ENCODE results near the gene MPDU1. TPM values are rescaled to one million over a fixed set of nuclear protein-coding genes. Genes with fewer than 3 reads are reported as not detected.
A peak's percentile ranks its signal among the peaks of the same experiment; 100 is the strongest.

Gene MPDU1
- total and polyA plus RNA-seq, 2 donors: 40.2 to 40.4 TPM

- no peaks in the 10 kb centered on the region for H3K4me1 ChIP-seq (ENCODE audit: insufficient read depth)
- 80% methylated on average over 23 of the region's 23 CpGs for WGBS
- no peak overlapping the region for H3K4me3 ChIP-seq (ENCODE audit: low read depth, low read length)
Observed at GRCh38 chr17:7580604-7581575, 2.8 kb upstream of the MPDU1 start.

GRCh38 chr17:7582396-7583252 is 1.0 kb upstream of the MPDU1 start:
- Histone ChIP-seq H3K36me3 (ENCODE audit: insufficient read depth) (peaks cover 5% of the 10 kb centered on the region), H3K4me3 (ENCODE audit: low read depth, low read length) (peak overlapping the region; percentile 33), H3K4me1 (ENCODE audit: insufficient read depth) (no peaks in the 10 kb centered on the region), H3K27ac (ENCODE audit: low read depth) (peak overlapping the region; percentile 92)
- no peak for DNase-seq (ENCODE audit: extremely low spot score)
- WGBS: 85% methylated on average over 36 of the region's 36 CpGs

More at GRCh38 chr17:7580604-7581575, 2.8 kb upstream of the MPDU1 start:
- Histone ChIP-seq H3K36me3 (ENCODE audit: insufficient read depth) (peaks cover 5% of the 10 kb centered on the region), H3K27ac (ENCODE audit: low read depth) (peak overlapping the region; percentile 0)
- DNase-seq (ENCODE audit: extremely low spot score): no peak

GRCh38 chr17:7586673-7587419 is 3.2 kb downstream of the MPDU1 start:
- DNase-seq (ENCODE audit: extremely low spot score): no peak
- no peak overlapping the region for H3K4me3 ChIP-seq (ENCODE audit: low read depth, low read length)
- no peak overlapping the region for H3K27ac ChIP-seq (ENCODE audit: low read depth)
- H3K36me3 ChIP-seq (ENCODE audit: insufficient read depth): no peaks in the 10 kb centered on the region
- 76% methylated on average over 9 of the region's 9 CpGs for WGBS
- H3K4me1 ChIP-seq (ENCODE audit: insufficient read depth): no peaks in the 10 kb centered on the region

- Histone ChIP-seq H3K4me1 (ENCODE audit: insufficient read depth) (no peaks in the 10 kb centered on the region), H3K4me3 (ENCODE audit: low read depth, low read length) (no peak overlapping the region), H3K36me3 (ENCODE audit: insufficient read depth) (peaks cover 5% of the 10 kb centered on the region), H3K27ac (ENCODE audit: low read depth) (no peak overlapping the region)
- DNase-seq (ENCODE audit: extremely low spot score): no peak
- 61% methylated on average over 12 of the region's 12 CpGs for WGBS
Observed at GRCh38 chr17:7587420-7588151, 3.9 kb downstream of the MPDU1 start.

- Histone ChIP-seq H3K4me1 (ENCODE audit: insufficient read depth) (no peaks in the 10 kb centered on the region), H3K36me3 (ENCODE audit: insufficient read depth) (peaks cover 6% of the 10 kb centered on the region), H3K27ac (ENCODE audit: low read depth) (peak overlapping the region; percentile 72), H3K4me3 (ENCODE audit: low read depth, low read length) (peak overlapping the region; percentile 52)
- WGBS: 48% methylated on average over 30 of the region's 30 CpGs
- DNase-seq (ENCODE audit: extremely low spot score): no peak
Observed at GRCh38 chr17:7588553-7589203, 5.0 kb downstream of the MPDU1 start.

GRCh38 chr17:7589204-7589868 is 5.7 kb downstream of the MPDU1 start:
- H3K36me3 ChIP-seq (ENCODE audit: insufficient read depth): peaks cover 6% of the 10 kb centered on the region
- no peaks in the 10 kb centered on the region for H3K4me1 ChIP-seq (ENCODE audit: insufficient read depth)
- peak overlapping the region; percentile 52 for H3K4me3 ChIP-seq (ENCODE audit: low read depth, low read length)
- WGBS: 12% methylated on average over 56 of the region's 56 CpGs
- peak overlapping the region; percentile 72 for H3K27ac ChIP-seq (ENCODE audit: low read depth)
- no peak for DNase-seq (ENCODE audit: extremely low spot score)

GRCh38 chr17:7589891-7590691 is 6.4 kb downstream of the MPDU1 start, which contains the start of gene SOX15:
Gene SOX15, minus strand, starts transcription at chr17:7590094. Its CDS starts 418 bp downstream, at chr17:7589676.
- WGBS: 56% methylated on average over 24 of the region's 24 CpGs
- DNase-seq (ENCODE audit: extremely low spot score): no peak
- Histone ChIP-seq H3K27ac (ENCODE audit: low read depth) (peak within 1 kb of the TSS; percentile 72), H3K4me1 (ENCODE audit: insufficient read depth) (no peaks in the 10 kb centered on the region), H3K36me3 (ENCODE audit: insufficient read depth) (peaks cover 6% of the 10 kb centered on the region), H3K4me3 (ENCODE audit: low read depth, low read length) (peak within 1 kb of the TSS; percentile 52)

GRCh38 chr17:7590743-7591142 is 7.1 kb downstream of the MPDU1 start:
- Histone ChIP-seq H3K4me1 (ENCODE audit: insufficient read depth) (no peaks in the 10 kb centered on the region), H3K4me3 (ENCODE audit: low read depth, low read length) (no peak overlapping the region), H3K36me3 (ENCODE audit: insufficient read depth) (peaks cover 8% of the 10 kb centered on the region), H3K27ac (ENCODE audit: low read depth) (no peak overlapping the region)
- DNase-seq (ENCODE audit: extremely low spot score): no peak
- 72% methylated on average over 4 of the region's 4 CpGs for WGBS

GRCh38 chr17:7591596-7591995 is 7.9 kb downstream of the MPDU1 start:
- H3K4me3 ChIP-seq (ENCODE audit: low read depth, low read length): no peak overlapping the region
- no peak for DNase-seq (ENCODE audit: extremely low spot score)
- peaks cover 8% of the 10 kb centered on the region for H3K36me3 ChIP-seq (ENCODE audit: insufficient read depth)
- WGBS: 91% methylated on average over 5 of the region's 5 CpGs
- no peak overlapping the region for H3K27ac ChIP-seq (ENCODE audit: low read depth)
- no peaks in the 10 kb centered on the region for H3K4me1 ChIP-seq (ENCODE audit: insufficient read depth)

- Histone ChIP-seq H3K4me1 (ENCODE audit: insufficient read depth) (no peaks in the 10 kb centered on the region), H3K36me3 (ENCODE audit: insufficient read depth) (peaks cover 8% of the 10 kb centered on the region), H3K4me3 (ENCODE audit: low read depth, low read length) (no peak overlapping the region), H3K27ac (ENCODE audit: low read depth) (no peak overlapping the region)
- 90% methylated on average over 23 of the region's 23 CpGs for WGBS
- no peak for DNase-seq (ENCODE audit: extremely low spot score)
Observed at GRCh38 chr17:7592422-7593021, 8.9 kb downstream of the MPDU1 start.

GRCh38 chr17:7593296-7593695 is 9.6 kb downstream of the MPDU1 start:
- Histone ChIP-seq H3K27ac (ENCODE audit: low read depth) (no peak overlapping the region), H3K4me3 (ENCODE audit: low read depth, low read length) (no peak overlapping the region), H3K36me3 (ENCODE audit: insufficient read depth) (peaks cover 8% of the 10 kb centered on the region), H3K4me1 (ENCODE audit: insufficient read depth) (no peaks in the 10 kb centered on the region)
- 81% methylated on average over 12 of the region's 12 CpGs for WGBS
- DNase-seq (ENCODE audit: extremely low spot score): no peak
